ENCODE data around the gene FN1. TPM values are rescaled to one million over a fixed set of nuclear protein-coding genes. Genes with fewer than 3 reads are reported as not detected.
"Not testable (repeated sequence)": the region's sequence is repeated elsewhere in the genome, so short reads cannot be mapped to it uniquely, and the experiment has no call there.

FN1 gene
- polyA plus RNA-seq, 1 donor (not counting 4 experiments of a cell fraction or from before 2014, with no cell fraction given), result 1,649 TPM

- DNase-seq (ENCODE audit: low read depth, low spot score) (no peak), FAIRE-seq (no peak)
- no peak overlapping the region for H3K4me3 ChIP-seq (ENCODE audit: control insufficient read depth in 2 of 3, extremely low read depth in 1 of 3, insufficient read depth in 2 of 3, low read depth in 1 of 3, low read length in 3 of 3)
- H3K4me2 ChIP-seq (ENCODE audit: control insufficient read depth, extremely low read depth, insufficient read depth, low read depth, low read length), result no peak overlapping the region
- no peaks in the 10 kb centered on the region for H4K20me1 ChIP-seq (ENCODE audit: control insufficient read depth, extremely low read depth, insufficient read depth, low read length)
- H3K79me2 ChIP-seq (ENCODE audit: control insufficient read depth, insufficient read depth, low read length), result no peaks in the 10 kb centered on the region
- no peaks in the 10 kb centered on the region for H3K9me1 ChIP-seq (ENCODE audit: control insufficient read depth, extremely low read depth, insufficient read depth, low read length)
- peaks cover 14% of the 10 kb centered on the region for H3K4me1 ChIP-seq (ENCODE audit: control insufficient read depth, extremely low read depth, insufficient read depth, low read length)
- no peaks in the 10 kb centered on the region for H3K27me3 ChIP-seq (ENCODE audit: control insufficient read depth, extremely low read depth, insufficient read depth, low read length)
- H3K27ac ChIP-seq (ENCODE audit: control insufficient read depth, insufficient read depth, low read length), result no peak overlapping the region
- H2AFZ ChIP-seq (ENCODE audit: control insufficient read depth, low read length), result no peak overlapping the region
- H3K9ac ChIP-seq (ENCODE audit: control insufficient read depth, extremely low read depth, insufficient read depth, low read length), result no peak overlapping the region
- TF ChIP-seq, protein P1, sequence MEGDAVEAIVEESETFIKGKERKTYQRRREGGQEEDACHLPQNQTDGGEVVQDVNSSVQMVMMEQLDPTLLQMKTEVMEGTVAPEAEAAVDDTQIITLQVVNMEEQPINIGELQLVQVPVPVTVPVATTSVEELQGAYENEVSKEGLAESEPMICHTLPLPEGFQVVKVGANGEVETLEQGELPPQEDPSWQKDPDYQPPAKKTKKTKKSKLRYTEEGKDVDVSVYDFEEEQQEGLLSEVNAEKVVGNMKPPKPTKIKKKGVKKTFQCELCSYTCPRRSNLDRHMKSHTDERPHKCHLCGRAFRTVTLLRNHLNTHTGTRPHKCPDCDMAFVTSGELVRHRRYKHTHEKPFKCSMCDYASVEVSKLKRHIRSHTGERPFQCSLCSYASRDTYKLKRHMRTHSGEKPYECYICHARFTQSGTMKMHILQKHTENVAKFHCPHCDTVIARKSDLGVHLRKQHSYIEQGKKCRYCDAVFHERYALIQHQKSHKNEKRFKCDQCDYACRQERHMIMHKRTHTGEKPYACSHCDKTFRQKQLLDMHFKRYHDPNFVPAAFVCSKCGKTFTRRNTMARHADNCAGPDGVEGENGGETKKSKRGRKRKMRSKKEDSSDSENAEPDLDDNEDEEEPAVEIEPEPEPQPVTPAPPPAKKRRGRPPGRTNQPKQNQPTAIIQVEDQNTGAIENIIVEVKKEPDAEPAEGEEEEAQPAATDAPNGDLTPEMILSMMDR (optimal IDR thresholded peaks at IDR 0.05 in 1 of 3, IDR thresholded peaks at IDR 0.05 in 1 of 3, conservative IDR thresholded peaks at IDR 0.05 in 1 of 3; ENCODE audit: extremely low read depth in 1 of 3, insufficient read depth in 2 of 3, low read length in 3 of 3), result no peak
- peaks cover 4 to 26% of the 10 kb centered on the region in 2 experiments for H3K36me3 ChIP-seq (ENCODE audit: control insufficient read depth in 2 of 2, extremely low read depth in 1 of 2, insufficient read depth in 2 of 2, low read length in 2 of 2)
- H3K9me3 ChIP-seq (ENCODE audit: control insufficient read depth, low read depth, low read length), result no peaks in the 10 kb centered on the region
- dilution Hi-C loops (cut with MboI; ENCODE audit: extremely low pct_ligation_motif_present, low sequenced_read_pairs), result no loop called here
Observed at GRCh38 chr2:215411941-215412743, 23.7 kb downstream of the FN1 start.

DNA sequence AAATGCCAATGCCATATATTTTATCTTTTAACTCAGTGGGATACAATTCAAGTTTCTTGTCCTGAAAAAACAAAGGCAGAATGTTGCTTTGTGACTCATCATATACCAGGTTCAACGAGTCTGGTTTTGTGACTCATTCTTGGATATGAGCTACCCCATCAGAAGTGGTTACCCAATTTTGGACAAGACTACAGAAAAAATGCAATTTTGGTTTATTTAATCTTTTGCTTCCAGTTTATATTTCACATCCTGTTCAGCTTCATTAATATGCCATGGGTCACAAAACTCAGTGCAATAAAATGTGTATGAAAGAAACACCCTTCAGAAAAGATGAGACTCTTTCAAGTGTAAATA lies 25.0 kb downstream of the FN1 start:
- H3K9ac ChIP-seq (ENCODE audit: control insufficient read depth, extremely low read depth, insufficient read depth, low read length), result no peak overlapping the region
- H3K9me1 ChIP-seq (ENCODE audit: control insufficient read depth, extremely low read depth, insufficient read depth, low read length), result no peaks in the 10 kb centered on the region
- no peak overlapping the region for H3K4me3 ChIP-seq (ENCODE audit: control insufficient read depth in 2 of 3, extremely low read depth in 1 of 3, insufficient read depth in 2 of 3, low read depth in 1 of 3, low read length in 3 of 3)
- DNase-seq (ENCODE audit: low read depth, low spot score) (peak; percentile 73), FAIRE-seq (peak; percentile 67)
- no peak overlapping the region for H2AFZ ChIP-seq (ENCODE audit: control insufficient read depth, low read length)
- H3K9me3 ChIP-seq (ENCODE audit: control insufficient read depth, low read depth, low read length), result no peaks in the 10 kb centered on the region
- no peak for TF ChIP-seq EZH2 (IDR thresholded peaks at IDR 0.05; ENCODE audit: low read length)
- peaks cover 14% of the 10 kb centered on the region for H3K4me1 ChIP-seq (ENCODE audit: control insufficient read depth, extremely low read depth, insufficient read depth, low read length)
- no peaks in the 10 kb centered on the region for H3K79me2 ChIP-seq (ENCODE audit: control insufficient read depth, insufficient read depth, low read length)
- no peaks in the 10 kb centered on the region for H3K27me3 ChIP-seq (ENCODE audit: control insufficient read depth, extremely low read depth, insufficient read depth, low read length)
- H3K36me3 ChIP-seq (ENCODE audit: control insufficient read depth in 2 of 2, extremely low read depth in 1 of 2, insufficient read depth in 2 of 2, low read length in 2 of 2), result peaks cover 4 to 31% of the 10 kb centered on the region in 2 experiments
- peak overlapping the region; percentile 34 for H3K27ac ChIP-seq (ENCODE audit: control insufficient read depth, insufficient read depth, low read length)
- dilution Hi-C loops (cut with MboI; ENCODE audit: extremely low pct_ligation_motif_present, low sequenced_read_pairs), result no loop called here
- H4K20me1 ChIP-seq (ENCODE audit: control insufficient read depth, extremely low read depth, insufficient read depth, low read length), result no peaks in the 10 kb centered on the region
- H3K4me2 ChIP-seq (ENCODE audit: control insufficient read depth, extremely low read depth, insufficient read depth, low read depth, low read length), result peak overlapping the region; percentile 19

DNA sequence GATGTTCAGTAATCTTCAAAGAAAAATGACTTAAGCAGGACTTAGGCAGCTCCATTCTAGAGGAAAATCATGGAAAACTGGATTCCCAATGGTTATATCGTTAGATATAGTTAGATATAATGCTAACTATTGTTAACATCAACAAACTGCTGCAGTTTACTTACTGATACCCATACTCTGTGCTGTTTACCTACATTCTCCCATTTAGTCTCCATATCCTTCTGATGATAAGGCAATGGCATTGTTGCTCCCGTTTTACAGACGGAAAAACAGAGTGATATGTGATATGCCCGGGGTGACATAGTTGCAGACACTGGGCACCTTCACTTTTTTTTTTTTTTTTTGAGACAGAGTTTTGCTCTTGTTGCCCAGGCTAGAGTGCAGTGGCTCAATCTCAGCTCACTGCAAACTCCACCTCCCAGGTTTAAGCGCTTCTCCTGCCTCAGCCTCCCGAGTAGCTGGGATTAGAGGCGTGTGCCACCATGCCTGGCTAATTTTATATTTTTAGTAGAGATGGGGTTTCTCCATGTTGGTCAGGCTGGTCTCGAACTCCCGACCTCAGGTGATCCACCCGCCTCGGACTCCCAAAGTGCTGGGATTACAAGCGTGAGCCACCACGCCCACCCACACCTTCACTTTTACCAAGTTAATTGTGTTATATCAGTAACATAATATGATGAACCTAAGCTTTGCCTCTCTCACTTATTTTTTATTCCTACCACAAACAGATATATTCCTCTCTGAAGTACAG lies 25.5 kb downstream of the FN1 start:
- dilution Hi-C loops (cut with MboI; ENCODE audit: extremely low pct_ligation_motif_present, low sequenced_read_pairs); H3K9ac ChIP-seq (ENCODE audit: control insufficient read depth, extremely low read depth, insufficient read depth, low read length); FAIRE-seq; DNase-seq (ENCODE audit: low read depth, low spot score); H4K20me1 ChIP-seq (ENCODE audit: control insufficient read depth, extremely low read depth, insufficient read depth, low read length); H3K4me3 ChIP-seq (ENCODE audit: control insufficient read depth in 2 of 3, extremely low read depth in 1 of 3, insufficient read depth in 2 of 3, low read depth in 1 of 3, low read length in 3 of 3); H3K9me3 ChIP-seq (ENCODE audit: control insufficient read depth, low read depth, low read length); H3K9me1 ChIP-seq (ENCODE audit: control insufficient read depth, extremely low read depth, insufficient read depth, low read length); H3K27me3 ChIP-seq (ENCODE audit: control insufficient read depth, extremely low read depth, insufficient read depth, low read length); H3K79me2 ChIP-seq (ENCODE audit: control insufficient read depth, insufficient read depth, low read length); H2AFZ ChIP-seq (ENCODE audit: control insufficient read depth, low read length): not testable (repeated sequence)
- peaks cover 4 to 31% of the 10 kb centered on the region in 2 experiments for H3K36me3 ChIP-seq (ENCODE audit: control insufficient read depth in 2 of 2, extremely low read depth in 1 of 2, insufficient read depth in 2 of 2, low read length in 2 of 2)
- H3K4me2 ChIP-seq (ENCODE audit: control insufficient read depth, extremely low read depth, insufficient read depth, low read depth, low read length), result peak overlapping the region; percentile 19
- H3K27ac ChIP-seq (ENCODE audit: control insufficient read depth, insufficient read depth, low read length), result peak overlapping the region; percentile 34
- H3K4me1 ChIP-seq (ENCODE audit: control insufficient read depth, extremely low read depth, insufficient read depth, low read length), result peaks cover 14% of the 10 kb centered on the region
